Sigmoid colon (tissue), 3 donors: Measurements from ENCODE around the gene LGALS7B.
"Not testable (repeated sequence)": the region's sequence is repeated elsewhere in the genome, so short reads cannot be mapped to it uniquely, and the experiment has no call there.

Experiments
- POLR2A ChIP-seq, 2 donors: fragments of 450-650 bp; IDR thresholded peaks; one replicate each; pipeline ENCODE4 v1.6.1; 2016; ENCODE audit warnings: antibody characterized with exemption in 2 of 2, mild to moderate bottlenecking in 2 of 2, moderate library complexity in 2 of 2
- TF ChIP-seq, protein P1 (sequence below), 4 experiments: fragments of 450-650 bp in 3 of 4; fragments of 200-600 bp in 1 of 4; IDR thresholded peaks; one replicate each; pipeline ENCODE4 v1.5.1; 2016 to 2019; ENCODE audit warnings: antibody characterized with exemption in 4 of 4, mild to moderate bottlenecking in 3 of 4, moderate library complexity in 2 of 4

DNA sequence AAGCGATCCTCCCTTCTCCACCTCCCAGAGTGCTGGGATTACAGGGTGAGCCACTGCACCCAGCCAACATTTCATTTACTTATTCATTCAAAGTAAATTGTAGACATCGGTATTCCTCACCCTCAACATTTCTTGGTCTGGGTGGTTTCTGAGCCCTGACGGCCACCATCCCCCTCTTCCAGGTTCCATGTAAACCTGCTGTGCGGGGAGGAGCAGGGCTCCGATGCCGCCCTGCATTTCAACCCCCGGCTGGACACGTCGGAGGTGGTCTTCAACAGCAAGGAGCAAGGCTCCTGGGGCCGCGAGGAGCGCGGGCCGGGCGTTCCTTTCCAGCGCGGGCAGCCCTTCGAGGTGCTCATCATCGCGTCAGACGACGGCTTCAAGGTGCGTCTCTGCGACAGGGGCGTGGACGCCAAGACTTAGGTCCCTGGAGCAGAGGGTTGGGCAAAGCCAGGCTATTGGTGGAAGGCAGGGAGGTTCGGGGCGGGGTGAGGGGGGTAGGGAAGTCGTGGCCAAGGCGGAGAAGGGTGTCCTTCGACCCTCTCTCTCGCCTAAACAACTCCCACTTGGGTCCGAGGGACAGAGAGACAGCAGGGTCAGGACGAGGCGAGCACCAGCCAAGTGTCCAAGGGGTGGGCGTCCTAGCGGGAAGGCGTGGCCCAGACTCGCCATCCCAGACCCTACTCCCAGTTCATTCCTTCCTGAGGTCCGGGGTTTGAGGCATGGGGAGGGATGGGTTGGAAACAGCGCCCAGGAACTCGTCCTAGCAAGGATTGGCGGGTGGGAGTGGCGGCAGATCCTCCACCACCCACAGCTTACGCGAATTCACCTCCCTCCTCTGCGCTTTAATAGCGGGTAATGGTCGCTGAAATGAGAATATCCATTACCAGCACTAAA, 1.8 kb downstream of the LGALS7B start:
- TF ChIP-seq, protein P1, sequence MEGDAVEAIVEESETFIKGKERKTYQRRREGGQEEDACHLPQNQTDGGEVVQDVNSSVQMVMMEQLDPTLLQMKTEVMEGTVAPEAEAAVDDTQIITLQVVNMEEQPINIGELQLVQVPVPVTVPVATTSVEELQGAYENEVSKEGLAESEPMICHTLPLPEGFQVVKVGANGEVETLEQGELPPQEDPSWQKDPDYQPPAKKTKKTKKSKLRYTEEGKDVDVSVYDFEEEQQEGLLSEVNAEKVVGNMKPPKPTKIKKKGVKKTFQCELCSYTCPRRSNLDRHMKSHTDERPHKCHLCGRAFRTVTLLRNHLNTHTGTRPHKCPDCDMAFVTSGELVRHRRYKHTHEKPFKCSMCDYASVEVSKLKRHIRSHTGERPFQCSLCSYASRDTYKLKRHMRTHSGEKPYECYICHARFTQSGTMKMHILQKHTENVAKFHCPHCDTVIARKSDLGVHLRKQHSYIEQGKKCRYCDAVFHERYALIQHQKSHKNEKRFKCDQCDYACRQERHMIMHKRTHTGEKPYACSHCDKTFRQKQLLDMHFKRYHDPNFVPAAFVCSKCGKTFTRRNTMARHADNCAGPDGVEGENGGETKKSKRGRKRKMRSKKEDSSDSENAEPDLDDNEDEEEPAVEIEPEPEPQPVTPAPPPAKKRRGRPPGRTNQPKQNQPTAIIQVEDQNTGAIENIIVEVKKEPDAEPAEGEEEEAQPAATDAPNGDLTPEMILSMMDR (IDR thresholded peaks at IDR 0.05), result not testable (repeated sequence)
- TF ChIP-seq POLR2A (IDR thresholded peaks at IDR 0.05), result not testable (repeated sequence)
